OCI-LY3 (cell line): ENCODE data around the gene PDK1.

ENCODE experiments used
- H2AFZ ChIP-seq: fragments of 200-600, 300-600 bp; shearing (Covaris generic); 2 replicates; pipeline ENCODE4 v1.6.0; 2014; ENCODE audit warnings: antibody characterized with exemption, low read depth, low read length
- H3K27ac ChIP-seq: fragments of 200-600, 300-600 bp; sonication (generic); 2 replicates; pipeline ENCODE4 v1.5.1; 2014; ENCODE audit warnings: mild to moderate bottlenecking, low read length, moderate library complexity, mixed read lengths
- H3K27me3 ChIP-seq: fragments of 200-600, 300-600 bp; sonication (generic); 2 replicates; pipeline ENCODE4 v1.6.1; 2014; ENCODE audit warnings: low read depth, low read length, mixed read lengths
- H3K36me3 ChIP-seq: fragments of 200-600, 300-600 bp; sonication (generic); replicated peaks from 2 replicates; pipeline ENCODE3; 2014; ENCODE audit warnings: low read depth, low read length, mixed read lengths
- H3K4me1 ChIP-seq: fragments of 300-600, 200-600 bp; sonication (generic); 2 replicates; pipeline ENCODE4 v1.6.1; 2014; ENCODE audit warnings: low read length, mixed read lengths
- H3K4me2 ChIP-seq: fragments of 200-600, 300-600 bp; sonication (generic); 2 replicates; pipeline ENCODE4 v1.6.1; 2014; ENCODE audit warnings: low read length, mixed read lengths
- H3K4me3 ChIP-seq: fragments of 300-600, 200-600 bp; sonication (generic); 2 replicates; pipeline ENCODE4 v1.5.1; 2014; ENCODE audit warnings: antibody characterized with exemption, mild to moderate bottlenecking, low read length, moderate library complexity
- H3K79me2 ChIP-seq: fragments of 300-600, 200-600 bp; shearing (Covaris generic); 2 replicates; pipeline ENCODE4 v1.6.1; 2014; ENCODE audit warnings: mild to moderate bottlenecking, low read length, mixed read lengths
- H3K9ac ChIP-seq: fragments of 300-600, 200-600 bp; shearing (Covaris generic); 2 replicates; pipeline ENCODE4 v1.6.0; 2014; ENCODE audit warnings: mild to moderate bottlenecking, low read length, moderate library complexity
- H3K9me3 ChIP-seq: fragments of 200-600, 300-600 bp; shearing (Covaris generic); 2 replicates; pipeline ENCODE4 v1.6.1; 2014; ENCODE audit warnings: low read length, mixed read lengths; ENCODE audit not compliant: insufficient read depth
- H4K20me1 ChIP-seq: fragments of 200-600, 300-600 bp; sonication (generic); 2 replicates; pipeline ENCODE4 v1.6.1; 2016; ENCODE audit warnings: low read length, mixed read lengths; ENCODE audit not compliant: insufficient read depth
- CTCF ChIP-seq: fragments of 200-600, 300-600 bp; sonication (generic); IDR thresholded peaks from 2 replicates; pipeline ENCODE4 v1.5.1; 2014; ENCODE audit warnings: antibody characterized with exemption, low read length, low read depth
- EZH2phosphoT487 ChIP-seq: fragments of 200-600 bp; shearing (Covaris generic); IDR thresholded peaks from 2 replicates; pipeline ENCODE4 v1.6.1; 2018; ENCODE audit warnings: antibody characterized with exemption, mixed run types, low read depth

Gene PDK1

GRCh38 chr2:172617115-172617514 lies 61.2 kb downstream of the PDK1 start:
- Histone ChIP-seq H3K9me3 (no peaks in the 10 kb centered on the region), H3K27ac (no peak overlapping the region), H3K79me2 (no peaks in the 10 kb centered on the region), H3K36me3 (peaks cover 13% of the 10 kb centered on the region), H4K20me1 (no peaks in the 10 kb centered on the region), H3K27me3 (no peaks in the 10 kb centered on the region), H2AFZ (no peak overlapping the region), H3K4me2 (no peak overlapping the region), H3K4me1 (no peaks in the 10 kb centered on the region), H3K4me3 (no peak overlapping the region), H3K9ac (no peak overlapping the region)
- TF ChIP-seq EZH2phosphoT487 (no peak), CTCF (no peak)

DNA sequence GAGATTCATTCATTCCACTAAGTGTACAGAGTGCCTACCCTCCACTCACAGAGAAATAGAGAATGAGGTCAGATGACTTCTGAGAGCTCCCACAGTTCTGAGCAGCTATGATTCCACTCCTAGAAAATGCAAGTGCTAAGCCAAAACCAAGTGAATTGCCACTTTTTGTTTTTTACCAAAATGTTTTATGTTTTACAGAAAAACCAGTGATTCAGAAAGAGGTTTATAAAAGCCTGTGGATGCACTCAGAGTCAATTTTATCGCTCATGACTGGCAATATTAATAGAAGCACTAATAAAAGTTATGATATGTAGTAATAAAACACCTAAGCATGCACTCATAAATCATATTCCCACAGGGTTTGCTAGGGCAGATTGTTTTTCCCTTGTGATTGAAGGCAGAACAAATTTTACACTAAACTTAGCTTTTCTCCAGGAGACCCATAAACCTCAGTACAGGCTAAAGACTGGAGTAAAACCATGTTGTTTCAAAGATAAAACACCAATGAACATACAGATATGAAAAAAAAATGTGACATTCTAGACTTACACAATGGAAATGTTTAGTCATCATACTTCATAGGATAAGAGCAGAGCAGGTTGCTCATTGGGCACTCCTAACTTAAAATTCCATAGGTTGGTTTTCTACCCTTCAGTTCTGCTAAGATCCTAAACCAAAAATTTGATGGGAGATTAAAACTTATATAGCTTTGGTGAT lies 67.5 kb downstream of the PDK1 start:
- TF ChIP-seq CTCF (no peak), EZH2phosphoT487 (no peak)
- Histone ChIP-seq H2AFZ (no peak overlapping the region), H3K4me1 (no peaks in the 10 kb centered on the region), H3K27ac (no peak overlapping the region), H4K20me1 (no peaks in the 10 kb centered on the region), H3K9me3 (no peaks in the 10 kb centered on the region), H3K36me3 (peaks cover 21% of the 10 kb centered on the region), H3K4me3 (no peak overlapping the region), H3K79me2 (no peaks in the 10 kb centered on the region), H3K9ac (no peak overlapping the region), H3K27me3 (no peaks in the 10 kb centered on the region), H3K4me2 (no peak overlapping the region)

DNA sequence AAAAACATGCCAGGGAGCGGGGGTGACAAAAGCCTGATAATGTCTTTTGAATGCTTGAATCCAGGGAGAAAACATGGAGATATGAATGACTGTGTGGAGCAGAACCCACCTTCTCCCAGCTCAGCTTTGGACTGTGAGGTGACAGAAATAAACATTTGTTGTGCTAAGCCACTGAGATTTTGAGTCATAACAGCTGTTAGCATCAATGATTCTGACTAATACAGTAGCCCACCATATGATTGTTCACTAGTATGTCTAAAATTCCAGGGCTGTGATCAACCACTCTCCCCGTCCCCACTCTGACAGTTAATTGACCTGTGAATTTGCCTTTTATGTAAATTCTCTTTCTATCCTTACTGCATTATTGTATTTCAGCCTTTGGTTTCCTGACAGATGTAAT lies 69.1 kb downstream of the PDK1 start:
- H3K79me2 ChIP-seq, result no peaks in the 10 kb centered on the region
- no peak overlapping the region for H2AFZ ChIP-seq
- no peaks in the 10 kb centered on the region for H3K27me3 ChIP-seq
- TF ChIP-seq CTCF (no peak), EZH2phosphoT487 (no peak)
- no peak overlapping the region for H3K9ac ChIP-seq
- no peaks in the 10 kb centered on the region for H3K4me1 ChIP-seq
- H3K4me3 ChIP-seq, result no peak overlapping the region
- no peak overlapping the region for H3K27ac ChIP-seq
- no peak overlapping the region for H3K4me2 ChIP-seq
- H3K36me3 ChIP-seq, result peaks cover 25% of the 10 kb centered on the region
- H4K20me1 ChIP-seq, result no peaks in the 10 kb centered on the region
- H3K9me3 ChIP-seq, result no peaks in the 10 kb centered on the region

DNA sequence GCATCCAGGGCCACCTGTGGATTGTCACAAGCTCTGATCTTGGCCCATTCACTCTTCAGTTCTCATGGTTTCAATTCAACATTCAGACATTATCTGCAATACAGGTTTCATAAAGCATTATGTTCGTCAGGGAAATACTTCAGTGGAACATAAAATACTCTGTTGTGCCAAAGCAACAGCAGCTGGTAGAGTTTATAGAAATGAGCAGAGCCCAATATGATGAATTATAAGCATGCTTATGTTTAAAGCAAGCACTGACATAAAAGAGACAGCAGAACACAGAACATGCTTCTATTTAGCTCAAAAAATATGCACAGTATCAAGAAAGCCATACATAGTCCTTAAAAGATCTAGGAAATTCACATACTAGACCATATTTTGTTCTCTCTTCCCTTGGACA lies 71.3 kb downstream of the PDK1 start:
- Histone ChIP-seq H3K4me3 (no peak overlapping the region), H2AFZ (no peak overlapping the region), H3K4me2 (no peak overlapping the region), H4K20me1 (no peaks in the 10 kb centered on the region), H3K9ac (no peak overlapping the region), H3K4me1 (no peaks in the 10 kb centered on the region), H3K27me3 (no peaks in the 10 kb centered on the region), H3K27ac (no peak overlapping the region), H3K36me3 (peaks cover 25% of the 10 kb centered on the region), H3K79me2 (no peaks in the 10 kb centered on the region), H3K9me3 (no peaks in the 10 kb centered on the region)
- TF ChIP-seq CTCF, result no peak
- no peak for TF ChIP-seq EZH2phosphoT487
